ENCODE results near the gene KIF7. TPM values are rescaled to one million over a fixed set of nuclear protein-coding genes. Genes with fewer than 3 reads are reported as not detected.

The KIF7 gene
- total RNA-seq, 2 experiments from 2014 or later: 0.21 to 0.37 TPM

- H3K9me3 Mint-ChIP-seq (ENCODE audit: insufficient read depth): no peaks in the 10 kb centered on the region
- DNase-seq (no peak), ATAC-seq (no peak)
- H3K27ac Mint-ChIP-seq: no peak overlapping the region
- H3K4me1 Mint-ChIP-seq (ENCODE audit: low read depth): peaks cover 7% of the 10 kb centered on the region
- POLR2A ChIA-PET: no interaction called here
- H3K4me3 Mint-ChIP-seq: no peak overlapping the region
- no peaks in the 10 kb centered on the region for H3K36me3 Mint-ChIP-seq (ENCODE audit: low read depth)
- peaks cover 16% of the 10 kb centered on the region for H3K27me3 Mint-ChIP-seq (ENCODE audit: low read depth)
- CTCF ChIA-PET: no interaction called here
These were observed 11.8 kb upstream of the KIF7 start for GRCh38 chr15:89666858-89667705.

GRCh38 chr15:89666184-89666857, 11.1 kb upstream of the KIF7 start:
- Mint-ChIP-seq H3K27me3 (ENCODE audit: low read depth) (peaks cover 20% of the 10 kb centered on the region), H3K36me3 (ENCODE audit: low read depth) (no peaks in the 10 kb centered on the region), H3K4me1 (ENCODE audit: low read depth) (peaks cover 2% of the 10 kb centered on the region), H3K9me3 (ENCODE audit: insufficient read depth) (no peaks in the 10 kb centered on the region), H3K27ac (no peak overlapping the region), H3K4me3 (no peak overlapping the region)
- no peak for ATAC-seq
- no peak for DNase-seq
- ChIA-PET CTCF (interaction anchor here (1.0 kb wide), 1 partner anchor 74 kb away, joined by 4 read pairs; no protein-coding TSS in a partner anchor), POLR2A (no interaction called here)

- peak; percentile 87 for ATAC-seq
- Mint-ChIP-seq H3K4me1 (ENCODE audit: low read depth) (peaks cover 2% of the 10 kb centered on the region), H3K36me3 (ENCODE audit: low read depth) (no peaks in the 10 kb centered on the region), H3K27me3 (ENCODE audit: low read depth) (peaks cover 25% of the 10 kb centered on the region), H3K4me3 (peak overlapping the region; percentile 12), H3K9me3 (ENCODE audit: insufficient read depth) (no peaks in the 10 kb centered on the region), H3K27ac (no peak overlapping the region)
- peak; percentile 32 for DNase-seq
- ChIA-PET CTCF (interaction anchor here (1.0 kb wide), 1 partner anchor 75 kb away, joined by 4 read pairs; no protein-coding TSS in a partner anchor), POLR2A (no interaction called here)
These were observed 10.3 kb upstream of the KIF7 start for GRCh38 chr15:89665449-89666181.

- H3K4me1 Mint-ChIP-seq (ENCODE audit: low read depth): peaks cover 2% of the 10 kb centered on the region
- no peaks in the 10 kb centered on the region for H3K36me3 Mint-ChIP-seq (ENCODE audit: low read depth)
- ATAC-seq: no peak
- no peak overlapping the region for H3K27ac Mint-ChIP-seq
- H3K4me3 Mint-ChIP-seq: peak overlapping the region; percentile 42
- peaks cover 33% of the 10 kb centered on the region for H3K27me3 Mint-ChIP-seq (ENCODE audit: low read depth)
- CTCF ChIA-PET: no interaction called here
- no peaks in the 10 kb centered on the region for H3K9me3 Mint-ChIP-seq (ENCODE audit: insufficient read depth)
- POLR2A ChIA-PET: no interaction called here
- no peak for DNase-seq
These were observed 9.4 kb upstream of the KIF7 start for GRCh38 chr15:89664441-89665350.

GRCh38 chr15:89662893-89663626, 7.8 kb upstream of the KIF7 start:
- Mint-ChIP-seq H3K27me3 (ENCODE audit: low read depth) (peaks cover 42% of the 10 kb centered on the region), H3K4me1 (ENCODE audit: low read depth) (peaks cover 2% of the 10 kb centered on the region), H3K27ac (no peak overlapping the region), H3K9me3 (ENCODE audit: insufficient read depth) (no peaks in the 10 kb centered on the region), H3K36me3 (ENCODE audit: low read depth) (no peaks in the 10 kb centered on the region), H3K4me3 (no peak overlapping the region)
- DNase-seq (no peak), ATAC-seq (no peak)
- ChIA-PET POLR2A (no interaction called here), CTCF (interaction anchor here (1.8 to 3.0 kb wide), 2 partner anchors 10 to 17 kb away, joined by 3 to 17 read pairs; no protein-coding TSS in a partner anchor)

GRCh38 chr15:89660556-89660955, 5.3 kb upstream of the KIF7 start:
- ChIA-PET POLR2A (no interaction called here), CTCF (interaction anchor here (1.4 to 3.0 kb wide), 2 partner anchors 13 to 15 kb away, joined by 5 to 17 read pairs; no protein-coding TSS in a partner anchor)
- no peak for ATAC-seq
- no peak overlapping the region for H3K4me3 Mint-ChIP-seq
- H3K36me3 Mint-ChIP-seq (ENCODE audit: low read depth): no peaks in the 10 kb centered on the region
- H3K9me3 Mint-ChIP-seq (ENCODE audit: insufficient read depth): no peaks in the 10 kb centered on the region
- H3K4me1 Mint-ChIP-seq (ENCODE audit: low read depth): peaks cover 9% of the 10 kb centered on the region
- peaks cover 62% of the 10 kb centered on the region for H3K27me3 Mint-ChIP-seq (ENCODE audit: low read depth)
- no peak for DNase-seq
- H3K27ac Mint-ChIP-seq: no peak overlapping the region

GRCh38 chr15:89659295-89659694, 4.0 kb upstream of the KIF7 start:
- Mint-ChIP-seq H3K4me1 (ENCODE audit: low read depth) (peaks cover 14% of the 10 kb centered on the region), H3K36me3 (ENCODE audit: low read depth) (no peaks in the 10 kb centered on the region), H3K27me3 (ENCODE audit: low read depth) (peaks cover 60% of the 10 kb centered on the region), H3K9me3 (ENCODE audit: insufficient read depth) (no peaks in the 10 kb centered on the region), H3K27ac (no peak overlapping the region), H3K4me3 (no peak overlapping the region)
- no peak for DNase-seq
- CTCF ChIA-PET: no interaction called here
- POLR2A ChIA-PET: no interaction called here
- ATAC-seq: no peak

- Mint-ChIP-seq H3K27me3 (ENCODE audit: low read depth) (peaks cover 69% of the 10 kb centered on the region), H3K4me3 (no peak overlapping the region), H3K9me3 (ENCODE audit: insufficient read depth) (no peaks in the 10 kb centered on the region), H3K4me1 (ENCODE audit: low read depth) (peaks cover 15% of the 10 kb centered on the region), H3K36me3 (ENCODE audit: low read depth) (no peaks in the 10 kb centered on the region), H3K27ac (no peak overlapping the region)
- ATAC-seq (no peak), DNase-seq (no peak)
- POLR2A ChIA-PET: interaction anchor here (0.6 kb wide), 1 partner anchor 319 kb away, joined by 4 read pairs; no protein-coding TSS in a partner anchor
- CTCF ChIA-PET: interaction anchor here (1.6 kb wide), 1 partner anchor 217 kb away, joined by 3 read pairs; no protein-coding TSS in a partner anchor
These were observed 2.5 kb upstream of the KIF7 start for GRCh38 chr15:89657686-89658200.

GRCh38 chr15:89656116-89656815, 999 bp upstream of the KIF7 start:
- H3K4me3 Mint-ChIP-seq: peak overlapping the region; percentile 51

GRCh38 chr15:89654301-89654761, 936 bp downstream of the KIF7 start:
- ATAC-seq (no peak), DNase-seq (no peak)
- POLR2A ChIA-PET: no interaction called here
- CTCF ChIA-PET: no interaction called here
- H3K36me3 Mint-ChIP-seq (ENCODE audit: low read depth): no peaks in the 10 kb centered on the region
- H3K9me3 Mint-ChIP-seq (ENCODE audit: insufficient read depth): no peaks in the 10 kb centered on the region
- peaks cover 48% of the 10 kb centered on the region for H3K27me3 Mint-ChIP-seq (ENCODE audit: low read depth)
- peak overlapping the region; percentile 57 for H3K4me3 Mint-ChIP-seq
- no peak overlapping the region for H3K27ac Mint-ChIP-seq
- peaks cover 15% of the 10 kb centered on the region for H3K4me1 Mint-ChIP-seq (ENCODE audit: low read depth)

More at GRCh38 chr15:89656116-89656815, 999 bp upstream of the KIF7 start:
- Mint-ChIP-seq H3K27me3 (ENCODE audit: low read depth) (peaks cover 63% of the 10 kb centered on the region), H3K36me3 (ENCODE audit: low read depth) (no peaks in the 10 kb centered on the region), H3K4me1 (ENCODE audit: low read depth) (peaks cover 15% of the 10 kb centered on the region), H3K9me3 (ENCODE audit: insufficient read depth) (no peaks in the 10 kb centered on the region), H3K27ac (no peak overlapping the region)
- ChIA-PET CTCF (interaction anchor here (1.2 to 1.3 kb wide), 2 partner anchors 10 to 105 kb away, joined by 3 to 6 read pairs; no protein-coding TSS in a partner anchor), POLR2A (no interaction called here)
- DNase-seq (no peak), ATAC-seq (no peak)
